GM20000 (cell line): ENCODE results near the gene THAP4.

Experiments used
- DNase-seq: peaks from one replicate; pipeline ENCODE4 v3.0.0; 2012; ENCODE audit warnings: low spot score
- TF ChIP-seq, protein P1 (sequence below): IDR thresholded peaks from 2 replicates; pipeline ENCODE4 v1.5.1; 2012; ENCODE audit warnings: mild to moderate bottlenecking, control low read depth; ENCODE audit errors: extremely low read depth, missing control alignments

THAP4 gene, protein sequence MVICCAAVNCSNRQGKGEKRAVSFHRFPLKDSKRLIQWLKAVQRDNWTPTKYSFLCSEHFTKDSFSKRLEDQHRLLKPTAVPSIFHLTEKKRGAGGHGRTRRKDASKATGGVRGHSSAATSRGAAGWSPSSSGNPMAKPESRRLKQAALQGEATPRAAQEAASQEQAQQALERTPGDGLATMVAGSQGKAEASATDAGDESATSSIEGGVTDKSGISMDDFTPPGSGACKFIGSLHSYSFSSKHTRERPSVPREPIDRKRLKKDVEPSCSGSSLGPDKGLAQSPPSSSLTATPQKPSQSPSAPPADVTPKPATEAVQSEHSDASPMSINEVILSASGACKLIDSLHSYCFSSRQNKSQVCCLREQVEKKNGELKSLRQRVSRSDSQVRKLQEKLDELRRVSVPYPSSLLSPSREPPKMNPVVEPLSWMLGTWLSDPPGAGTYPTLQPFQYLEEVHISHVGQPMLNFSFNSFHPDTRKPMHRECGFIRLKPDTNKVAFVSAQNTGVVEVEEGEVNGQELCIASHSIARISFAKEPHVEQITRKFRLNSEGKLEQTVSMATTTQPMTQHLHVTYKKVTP

DNA sequence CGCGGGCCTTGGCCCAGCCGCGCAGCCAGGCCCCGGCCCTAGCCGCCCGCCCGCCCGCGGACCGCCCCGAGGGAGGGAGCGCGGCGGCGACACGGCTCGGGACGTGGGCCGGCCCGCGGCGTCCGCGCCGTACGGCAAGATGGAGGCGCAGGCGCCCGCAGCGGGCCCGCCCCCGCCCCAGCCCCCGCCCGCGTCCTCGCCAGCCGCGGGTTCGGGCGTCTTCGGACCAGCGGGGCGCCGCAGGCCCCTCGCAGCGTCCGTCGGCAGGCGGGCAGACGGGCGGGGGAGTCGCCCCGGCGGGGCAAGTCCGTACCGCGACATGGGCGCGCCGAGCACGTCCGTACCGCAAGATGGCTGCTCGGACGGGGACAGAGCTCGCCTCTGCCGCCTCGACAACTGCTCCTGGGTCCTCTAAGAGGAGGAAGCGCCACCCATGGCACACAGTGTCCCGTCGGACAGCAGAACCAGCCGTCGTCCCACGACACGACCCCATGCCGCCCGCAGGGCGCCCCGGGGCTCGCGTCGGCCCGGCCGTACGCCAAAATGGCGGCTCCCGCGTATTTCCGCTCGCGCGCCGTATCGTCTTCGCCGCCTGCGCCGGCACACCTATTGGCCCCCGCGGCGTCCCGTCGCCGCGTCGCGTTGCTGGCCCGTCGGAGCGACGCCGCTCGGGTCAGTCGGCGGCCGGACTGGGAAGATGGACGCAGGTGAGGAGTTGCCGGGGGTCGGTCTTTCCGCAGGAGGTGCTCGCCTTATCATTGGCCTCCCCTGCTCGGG, at the start of gene THAP4, which contains the start of gene ATG4B:
THAP4 (minus strand) TSS at position 141 of the 777 bp plus-strand sequence. CDS start 141 bp downstream, outside the sequence.
ATG4B (plus strand) TSS at position 676 of the 777 bp plus-strand sequence; CDS start at position 698, 22 bp downstream.
- peak; percentile 99 for DNase-seq
- TF ChIP-seq, protein P1, sequence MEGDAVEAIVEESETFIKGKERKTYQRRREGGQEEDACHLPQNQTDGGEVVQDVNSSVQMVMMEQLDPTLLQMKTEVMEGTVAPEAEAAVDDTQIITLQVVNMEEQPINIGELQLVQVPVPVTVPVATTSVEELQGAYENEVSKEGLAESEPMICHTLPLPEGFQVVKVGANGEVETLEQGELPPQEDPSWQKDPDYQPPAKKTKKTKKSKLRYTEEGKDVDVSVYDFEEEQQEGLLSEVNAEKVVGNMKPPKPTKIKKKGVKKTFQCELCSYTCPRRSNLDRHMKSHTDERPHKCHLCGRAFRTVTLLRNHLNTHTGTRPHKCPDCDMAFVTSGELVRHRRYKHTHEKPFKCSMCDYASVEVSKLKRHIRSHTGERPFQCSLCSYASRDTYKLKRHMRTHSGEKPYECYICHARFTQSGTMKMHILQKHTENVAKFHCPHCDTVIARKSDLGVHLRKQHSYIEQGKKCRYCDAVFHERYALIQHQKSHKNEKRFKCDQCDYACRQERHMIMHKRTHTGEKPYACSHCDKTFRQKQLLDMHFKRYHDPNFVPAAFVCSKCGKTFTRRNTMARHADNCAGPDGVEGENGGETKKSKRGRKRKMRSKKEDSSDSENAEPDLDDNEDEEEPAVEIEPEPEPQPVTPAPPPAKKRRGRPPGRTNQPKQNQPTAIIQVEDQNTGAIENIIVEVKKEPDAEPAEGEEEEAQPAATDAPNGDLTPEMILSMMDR, result no peak

DNA sequence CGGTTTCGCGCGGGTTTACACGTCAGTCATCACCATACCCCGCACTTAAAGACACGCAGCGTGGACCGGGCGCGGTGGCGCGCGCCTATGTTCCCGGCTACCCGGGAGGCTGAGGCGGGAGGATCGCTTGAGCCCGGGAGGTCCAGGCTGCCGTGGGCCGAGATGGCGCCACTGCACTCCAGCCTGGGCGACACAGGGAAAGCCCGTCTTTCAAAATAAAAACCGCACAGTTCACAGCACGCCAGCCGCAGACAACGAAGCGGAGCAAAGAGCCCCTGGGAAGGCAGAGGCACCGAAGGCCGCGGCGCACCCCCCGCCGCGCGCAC, 49.3 kb upstream of the THAP4 start:
- TF ChIP-seq, protein P1, result no peak
- no peak for DNase-seq

DNA sequence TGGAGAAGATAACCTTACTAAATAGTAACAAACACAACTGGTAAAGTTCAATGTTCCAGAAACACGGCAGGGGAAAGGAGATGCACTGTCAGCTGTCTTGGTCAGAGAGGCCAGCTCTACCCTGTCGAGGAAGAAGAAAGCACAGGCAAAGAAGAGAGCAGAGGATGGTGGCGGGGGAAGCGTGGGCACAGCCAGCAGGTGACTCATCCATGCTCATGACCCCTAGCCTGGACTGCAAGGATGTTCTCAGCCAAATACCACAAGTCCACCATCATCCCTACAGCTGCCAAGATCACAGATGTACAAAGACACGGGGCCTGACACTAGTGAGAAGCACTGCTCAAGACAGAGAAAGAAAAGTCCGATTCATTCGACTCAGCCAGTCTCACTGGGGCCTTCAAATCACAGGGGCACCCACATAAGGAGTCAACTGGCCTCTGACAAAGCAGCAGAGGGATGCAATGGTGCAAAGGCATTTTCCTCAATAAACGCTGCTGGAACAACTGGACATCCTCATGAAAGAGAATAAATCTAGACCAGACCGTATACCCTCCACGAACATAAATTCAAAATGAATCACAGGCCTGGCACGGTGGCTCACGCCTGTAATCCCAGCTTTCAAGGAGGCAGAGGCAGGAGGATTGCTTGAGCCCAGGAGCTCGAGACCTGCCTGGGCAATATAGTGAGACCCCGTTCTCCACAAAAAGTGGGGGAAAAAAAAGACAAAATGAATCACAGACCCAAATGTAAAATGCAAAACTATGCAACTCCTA, 44.1 kb upstream of the THAP4 start:
- TF ChIP-seq, protein P1, result no peak
- no peak for DNase-seq

GRCh38 chr2:241680044-241680443, 43.1 kb upstream of the THAP4 start:
- DNase-seq, result no peak
- TF ChIP-seq, protein P1, result no peak

DNA sequence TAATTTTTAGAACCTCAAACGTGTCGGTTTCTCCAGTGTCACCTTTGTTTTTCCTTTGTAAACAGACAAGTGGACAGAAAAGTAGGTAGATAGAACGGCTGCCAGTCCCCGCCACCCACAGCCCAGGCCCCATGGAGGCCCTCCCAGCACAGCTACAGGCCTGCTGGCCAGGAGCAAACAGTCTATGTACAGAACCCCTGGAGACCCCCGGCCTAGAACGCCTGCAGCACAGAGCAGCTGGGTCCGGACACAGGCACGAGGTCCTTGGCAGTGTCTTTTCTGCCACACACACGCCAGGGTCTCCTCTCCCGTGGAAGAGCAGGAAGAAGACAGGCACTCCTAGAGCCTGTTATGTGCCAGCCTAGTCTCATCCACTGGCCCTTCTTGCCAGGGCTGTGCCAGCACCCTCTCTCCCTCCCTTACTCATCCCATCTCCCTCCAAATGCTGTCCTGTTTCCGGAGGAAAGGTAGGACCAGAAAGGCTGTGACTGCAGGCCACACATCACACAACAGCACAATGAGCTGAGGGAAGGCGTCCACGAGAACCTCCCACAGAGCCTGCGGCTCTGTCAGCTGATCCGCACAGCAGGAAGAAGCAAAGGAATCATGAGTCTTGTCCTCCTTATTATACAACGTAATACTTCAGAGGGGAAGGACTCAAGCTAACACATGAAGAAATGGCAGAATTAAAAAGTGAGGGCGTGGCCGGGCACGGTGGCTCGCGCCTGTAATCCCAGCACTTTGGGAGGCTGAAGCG, 42.0 kb upstream of the THAP4 start:
- TF ChIP-seq, protein P1, result no peak
- DNase-seq, result no peak

DNA sequence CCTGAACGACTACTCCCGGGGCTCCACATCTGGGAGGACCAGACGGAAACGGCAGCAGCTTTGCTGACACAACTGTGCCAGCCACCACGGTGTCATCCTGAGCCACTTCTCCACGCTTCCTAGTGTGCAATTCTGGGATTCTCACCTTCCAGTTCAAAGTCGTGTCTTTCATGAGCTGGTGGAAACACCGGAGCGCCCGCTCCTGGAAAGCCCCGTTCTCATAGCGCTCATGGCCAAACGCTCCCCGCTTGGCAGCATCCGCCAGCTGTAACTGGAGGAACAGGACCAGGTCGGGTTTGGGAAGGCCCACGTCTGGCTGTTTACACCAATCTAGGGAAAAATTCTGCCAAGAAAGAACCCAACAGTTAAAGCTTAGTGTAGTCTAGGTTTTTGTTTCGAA, 41.3 kb upstream of the THAP4 start:
- no peak for DNase-seq
- TF ChIP-seq, protein P1, result no peak
